ENCODE measurements around the gene MAPK13.
A peak's percentile ranks its signal among the peaks of the same experiment; 100 is the strongest.
"Not testable (repeated sequence)": the region's sequence is repeated elsewhere in the genome, so short reads cannot be mapped to it uniquely, and the experiment has no call there.

The MAPK13 gene

GRCh38 chr6:36129941-36130666, at the start of gene MAPK13:
TSS of gene MAPK13 (plus strand) at chr6:36130513. CDS start at chr6:36130583, 70 bp downstream.
- DNase-seq (ENCODE audit: low read depth) = no peak
- no peak for TF ChIP-seq CTCF (IDR thresholded peaks at IDR 0.05; ENCODE audit: control insufficient read depth, insufficient read depth, low read depth, low read length, missing control alignments)
- H3K4me3 ChIP-seq (ENCODE audit: control insufficient read depth, low read depth, low read length) = peak within 1 kb of the TSS; percentile 17

GRCh38 chr6:36082318-36082717, 48.0 kb upstream of the MAPK13 start:
- no peak for TF ChIP-seq CTCF (IDR thresholded peaks at IDR 0.05; ENCODE audit: control insufficient read depth, insufficient read depth, low read depth, low read length, missing control alignments)
- no peak for DNase-seq (ENCODE audit: low read depth)
- no peak overlapping the region for H3K4me3 ChIP-seq (ENCODE audit: control insufficient read depth, low read depth, low read length)

GRCh38 chr6:36083446-36083845, 46.9 kb upstream of the MAPK13 start:
- no peak overlapping the region for H3K4me3 ChIP-seq (ENCODE audit: control insufficient read depth, low read depth, low read length)
- no peak for DNase-seq (ENCODE audit: low read depth)
- TF ChIP-seq CTCF (IDR thresholded peaks at IDR 0.05; ENCODE audit: control insufficient read depth, insufficient read depth, low read depth, low read length, missing control alignments) = no peak

GRCh38 chr6:36088204-36088603, 42.1 kb upstream of the MAPK13 start:
- not testable (repeated sequence) for DNase-seq (ENCODE audit: low read depth); H3K4me3 ChIP-seq (ENCODE audit: control insufficient read depth, low read depth, low read length)

GRCh38 chr6:36089048-36089447, 41.3 kb upstream of the MAPK13 start:
- TF ChIP-seq CTCF (IDR thresholded peaks at IDR 0.05; ENCODE audit: control insufficient read depth, insufficient read depth, low read depth, low read length, missing control alignments) = no peak
- no peak overlapping the region for H3K4me3 ChIP-seq (ENCODE audit: control insufficient read depth, low read depth, low read length)
- no peak for DNase-seq (ENCODE audit: low read depth)

GRCh38 chr6:36094238-36094637, 36.1 kb upstream of the MAPK13 start:
- TF ChIP-seq CTCF (IDR thresholded peaks at IDR 0.05; ENCODE audit: control insufficient read depth, insufficient read depth, low read depth, low read length, missing control alignments) = no peak
- DNase-seq (ENCODE audit: low read depth) = no peak
- H3K4me3 ChIP-seq (ENCODE audit: control insufficient read depth, low read depth, low read length) = no peak overlapping the region

- peak; percentile 17 for DNase-seq (ENCODE audit: low read depth)
- H3K4me3 ChIP-seq (ENCODE audit: control insufficient read depth, low read depth, low read length) = no peak overlapping the region
- peak; percentile 96 for TF ChIP-seq CTCF (IDR thresholded peaks at IDR 0.05; ENCODE audit: control insufficient read depth, insufficient read depth, low read depth, low read length, missing control alignments)
Observed at GRCh38 chr6:36094753-36095496, 35.4 kb upstream of the MAPK13 start.
